HUDEP-2 (cell line): ENCODE data around the gene CENPU.
A peak's percentile ranks its signal among the peaks of the same experiment; 100 is the strongest.

Experiments
- DNase-seq, 76 experiments: peaks; one replicate each; lab custom pipeline; 2025; ENCODE audit not compliant: unreplicated experiment in 76 of 76; lab: John Stamatoyannopoulos, UW

CENPU gene

GRCh38 chr4:184715526-184715925 lies 18.4 kb downstream of the CENPU start:
- no peak for DNase-seq

GRCh38 chr4:184713887-184714286 lies 20.0 kb downstream of the CENPU start:
- no peak for DNase-seq

GRCh38 chr4:184712322-184712721 lies 21.6 kb downstream of the CENPU start:
- DNase-seq, result no peak

- peak in 1 of 76 experiments; percentile 9 for DNase-seq
Measured at GRCh38 chr4:184706453-184706852, 27.4 kb downstream of the CENPU start.

GRCh38 chr4:184705692-184706091 lies 28.2 kb downstream of the CENPU start:
- DNase-seq, result peak in 34 of 76 experiments; percentile 1 to 78 (median 29)

- no peak for DNase-seq
Measured at GRCh38 chr4:184702114-184702513, 31.8 kb downstream of the CENPU start.

- no peak for DNase-seq
Measured at GRCh38 chr4:184699941-184700340, 34.0 kb downstream of the CENPU start.

- no peak for DNase-seq
Measured at GRCh38 chr4:184697956-184698355, 35.9 kb downstream of the CENPU start.

- no peak for DNase-seq
Measured at GRCh38 chr4:184695178-184695896, 38.6 kb downstream of the CENPU start.

- DNase-seq, result no peak
Measured at GRCh38 chr4:184694412-184694956, 39.4 kb downstream of the CENPU start.

- no peak for DNase-seq
Measured at GRCh38 chr4:184693056-184693455, 40.8 kb downstream of the CENPU start.

- DNase-seq, result no peak
Measured at GRCh38 chr4:184689681-184690080, 44.2 kb downstream of the CENPU start.

- DNase-seq, result no peak
Measured at GRCh38 chr4:184688447-184688846, 45.4 kb downstream of the CENPU start.

GRCh38 chr4:184688005-184688404 lies 45.9 kb downstream of the CENPU start:
- no peak for DNase-seq

GRCh38 chr4:184684491-184685189 lies 49.3 kb downstream of the CENPU start:
- peak in 75 of 76 experiments; percentile 35 to 99 (median 93) for DNase-seq

- no peak for DNase-seq
Measured at GRCh38 chr4:184681916-184682315, 52.0 kb downstream of the CENPU start.

- no peak for DNase-seq
Measured at GRCh38 chr4:184680698-184681097, 53.2 kb downstream of the CENPU start.

- no peak for DNase-seq
Measured at GRCh38 chr4:184675821-184676492, 57.9 kb downstream of the CENPU start.

GRCh38 chr4:184675018-184675417 lies 58.9 kb downstream of the CENPU start:
- no peak for DNase-seq

GRCh38 chr4:184674011-184674410 lies 59.9 kb downstream of the CENPU start:
- no peak for DNase-seq

GRCh38 chr4:184672741-184673140 lies 61.2 kb downstream of the CENPU start:
- no peak for DNase-seq
